ENCODE measurements around the gene TCF15. TPM values are rescaled to one million over a fixed set of nuclear protein-coding genes. Genes with fewer than 3 reads are reported as not detected.

TCF15 gene
- total and polyA plus RNA-seq, 2 of the 8 experiments (the other 6 are each of a cell fraction or from before 2014, with no cell fraction given): 3.7 to 6.9 TPM

- TF ChIP-seq, protein P1, sequence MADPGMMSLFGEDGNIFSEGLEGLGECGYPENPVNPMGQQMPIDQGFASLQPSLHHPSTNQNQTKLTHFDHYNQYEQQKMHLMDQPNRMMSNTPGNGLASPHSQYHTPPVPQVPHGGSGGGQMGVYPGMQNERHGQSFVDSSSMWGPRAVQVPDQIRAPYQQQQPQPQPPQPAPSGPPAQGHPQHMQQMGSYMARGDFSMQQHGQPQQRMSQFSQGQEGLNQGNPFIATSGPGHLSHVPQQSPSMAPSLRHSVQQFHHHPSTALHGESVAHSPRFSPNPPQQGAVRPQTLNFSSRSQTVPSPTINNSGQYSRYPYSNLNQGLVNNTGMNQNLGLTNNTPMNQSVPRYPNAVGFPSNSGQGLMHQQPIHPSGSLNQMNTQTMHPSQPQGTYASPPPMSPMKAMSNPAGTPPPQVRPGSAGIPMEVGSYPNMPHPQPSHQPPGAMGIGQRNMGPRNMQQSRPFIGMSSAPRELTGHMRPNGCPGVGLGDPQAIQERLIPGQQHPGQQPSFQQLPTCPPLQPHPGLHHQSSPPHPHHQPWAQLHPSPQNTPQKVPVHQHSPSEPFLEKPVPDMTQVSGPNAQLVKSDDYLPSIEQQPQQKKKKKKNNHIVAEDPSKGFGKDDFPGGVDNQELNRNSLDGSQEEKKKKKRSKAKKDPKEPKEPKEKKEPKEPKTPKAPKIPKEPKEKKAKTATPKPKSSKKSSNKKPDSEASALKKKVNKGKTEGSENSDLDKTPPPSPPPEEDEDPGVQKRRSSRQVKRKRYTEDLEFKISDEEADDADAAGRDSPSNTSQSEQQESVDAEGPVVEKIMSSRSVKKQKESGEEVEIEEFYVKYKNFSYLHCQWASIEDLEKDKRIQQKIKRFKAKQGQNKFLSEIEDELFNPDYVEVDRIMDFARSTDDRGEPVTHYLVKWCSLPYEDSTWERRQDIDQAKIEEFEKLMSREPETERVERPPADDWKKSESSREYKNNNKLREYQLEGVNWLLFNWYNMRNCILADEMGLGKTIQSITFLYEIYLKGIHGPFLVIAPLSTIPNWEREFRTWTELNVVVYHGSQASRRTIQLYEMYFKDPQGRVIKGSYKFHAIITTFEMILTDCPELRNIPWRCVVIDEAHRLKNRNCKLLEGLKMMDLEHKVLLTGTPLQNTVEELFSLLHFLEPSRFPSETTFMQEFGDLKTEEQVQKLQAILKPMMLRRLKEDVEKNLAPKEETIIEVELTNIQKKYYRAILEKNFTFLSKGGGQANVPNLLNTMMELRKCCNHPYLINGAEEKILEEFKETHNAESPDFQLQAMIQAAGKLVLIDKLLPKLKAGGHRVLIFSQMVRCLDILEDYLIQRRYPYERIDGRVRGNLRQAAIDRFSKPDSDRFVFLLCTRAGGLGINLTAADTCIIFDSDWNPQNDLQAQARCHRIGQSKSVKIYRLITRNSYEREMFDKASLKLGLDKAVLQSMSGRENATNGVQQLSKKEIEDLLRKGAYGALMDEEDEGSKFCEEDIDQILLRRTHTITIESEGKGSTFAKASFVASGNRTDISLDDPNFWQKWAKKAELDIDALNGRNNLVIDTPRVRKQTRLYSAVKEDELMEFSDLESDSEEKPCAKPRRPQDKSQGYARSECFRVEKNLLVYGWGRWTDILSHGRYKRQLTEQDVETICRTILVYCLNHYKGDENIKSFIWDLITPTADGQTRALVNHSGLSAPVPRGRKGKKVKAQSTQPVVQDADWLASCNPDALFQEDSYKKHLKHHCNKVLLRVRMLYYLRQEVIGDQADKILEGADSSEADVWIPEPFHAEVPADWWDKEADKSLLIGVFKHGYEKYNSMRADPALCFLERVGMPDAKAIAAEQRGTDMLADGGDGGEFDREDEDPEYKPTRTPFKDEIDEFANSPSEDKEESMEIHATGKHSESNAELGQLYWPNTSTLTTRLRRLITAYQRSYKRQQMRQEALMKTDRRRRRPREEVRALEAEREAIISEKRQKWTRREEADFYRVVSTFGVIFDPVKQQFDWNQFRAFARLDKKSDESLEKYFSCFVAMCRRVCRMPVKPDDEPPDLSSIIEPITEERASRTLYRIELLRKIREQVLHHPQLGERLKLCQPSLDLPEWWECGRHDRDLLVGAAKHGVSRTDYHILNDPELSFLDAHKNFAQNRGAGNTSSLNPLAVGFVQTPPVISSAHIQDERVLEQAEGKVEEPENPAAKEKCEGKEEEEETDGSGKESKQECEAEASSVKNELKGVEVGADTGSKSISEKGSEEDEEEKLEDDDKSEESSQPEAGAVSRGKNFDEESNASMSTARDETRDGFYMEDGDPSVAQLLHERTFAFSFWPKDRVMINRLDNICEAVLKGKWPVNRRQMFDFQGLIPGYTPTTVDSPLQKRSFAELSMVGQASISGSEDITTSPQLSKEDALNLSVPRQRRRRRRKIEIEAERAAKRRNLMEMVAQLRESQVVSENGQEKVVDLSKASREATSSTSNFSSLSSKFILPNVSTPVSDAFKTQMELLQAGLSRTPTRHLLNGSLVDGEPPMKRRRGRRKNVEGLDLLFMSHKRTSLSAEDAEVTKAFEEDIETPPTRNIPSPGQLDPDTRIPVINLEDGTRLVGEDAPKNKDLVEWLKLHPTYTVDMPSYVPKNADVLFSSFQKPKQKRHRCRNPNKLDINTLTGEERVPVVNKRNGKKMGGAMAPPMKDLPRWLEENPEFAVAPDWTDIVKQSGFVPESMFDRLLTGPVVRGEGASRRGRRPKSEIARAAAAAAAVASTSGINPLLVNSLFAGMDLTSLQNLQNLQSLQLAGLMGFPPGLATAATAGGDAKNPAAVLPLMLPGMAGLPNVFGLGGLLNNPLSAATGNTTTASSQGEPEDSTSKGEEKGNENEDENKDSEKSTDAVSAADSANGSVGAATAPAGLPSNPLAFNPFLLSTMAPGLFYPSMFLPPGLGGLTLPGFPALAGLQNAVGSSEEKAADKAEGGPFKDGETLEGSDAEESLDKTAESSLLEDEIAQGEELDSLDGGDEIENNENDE (IDR thresholded peaks at IDR 0.05; ENCODE audit: insufficient replicate concordance, low read length): no peak
- TF ChIP-seq POLR2AphosphoS5 (IDR thresholded peaks at IDR 0.05; ENCODE audit: low read depth, low read length) (no peak), JUN (IDR thresholded peaks at IDR 0.05; ENCODE audit: low read depth, low read length) (no peak), HDAC2 (IDR thresholded peaks at IDR 0.05; ENCODE audit: borderline replicate concordance in 1 of 2, low read depth in 2 of 2, low read length in 2 of 2) (no peak), TEAD4 (IDR thresholded peaks at IDR 0.05; ENCODE audit: low read depth, low read length) (no peak), GABPA (IDR thresholded peaks at IDR 0.05; ENCODE audit: borderline replicate concordance, insufficient read depth, low read length) (no peak), KDM4A (IDR thresholded peaks at IDR 0.05; ENCODE audit: low read depth, low read length, severe bottlenecking) (no peak)
These were observed 5.4 kb upstream of the TCF15 start (continued) for GRCh38 chr20:615514-615913.

Measured in H1 (cell line).